ENCODE data around the gene KCNQ2.

The KCNQ2 gene

GRCh38 chr20:63466250-63466825 lies 6.1 kb downstream of the KCNQ2 start:
- H3K4me3 ChIP-seq (ENCODE audit: low read length) = no peak overlapping the region
- no peaks in the 10 kb centered on the region for H3K9me3 ChIP-seq (ENCODE audit: control insufficient read depth, low read depth, low read length)
- no peak overlapping the region for H3K9ac ChIP-seq (ENCODE audit: low read length)
- peaks cover 6% of the 10 kb centered on the region for H3K4me1 ChIP-seq (ENCODE audit: control insufficient read depth, low read depth, low read length)
- no peak overlapping the region for H3K27ac ChIP-seq (ENCODE audit: low read length)
- no peaks in the 10 kb centered on the region for H3K36me3 ChIP-seq (ENCODE audit: control insufficient read depth, low read depth, low read length)
- H3K27me3 ChIP-seq (ENCODE audit: control insufficient read depth, insufficient read depth, low read length) = no peaks in the 10 kb centered on the region

- no peak overlapping the region for H3K9ac ChIP-seq (ENCODE audit: low read length)
- no peaks in the 10 kb centered on the region for H3K9me3 ChIP-seq (ENCODE audit: control insufficient read depth, low read depth, low read length)
- H3K27ac ChIP-seq (ENCODE audit: low read length) = no peak overlapping the region
- H3K4me3 ChIP-seq (ENCODE audit: low read length) = no peak overlapping the region
- no peaks in the 10 kb centered on the region for H3K27me3 ChIP-seq (ENCODE audit: control insufficient read depth, insufficient read depth, low read length)
- no peaks in the 10 kb centered on the region for H3K36me3 ChIP-seq (ENCODE audit: control insufficient read depth, low read depth, low read length)
- peaks cover 3% of the 10 kb centered on the region for H3K4me1 ChIP-seq (ENCODE audit: control insufficient read depth, low read depth, low read length)
Observed at GRCh38 chr20:63465380-63466249, 6.8 kb downstream of the KCNQ2 start.

DNA sequence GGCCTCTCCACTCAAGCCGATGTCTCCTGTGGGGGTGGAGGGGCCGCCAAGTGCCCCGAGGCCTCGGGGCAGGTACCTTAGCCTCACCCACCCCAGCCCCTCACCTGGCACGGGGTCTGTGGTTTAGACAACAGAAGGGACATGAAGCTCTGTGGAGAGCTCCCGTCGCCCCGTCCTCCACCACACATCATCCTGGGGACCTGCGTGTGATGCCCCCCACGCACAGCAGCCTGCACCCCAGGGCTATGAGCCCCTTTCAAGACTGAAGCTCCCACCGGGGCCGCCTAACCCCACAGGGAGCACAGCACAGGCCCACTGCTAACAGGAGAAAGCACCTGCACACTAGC lies 8.2 kb downstream of the KCNQ2 start:
- Histone ChIP-seq H3K4me3 (ENCODE audit: low read length) (no peak overlapping the region), H3K27me3 (ENCODE audit: control insufficient read depth, insufficient read depth, low read length) (no peaks in the 10 kb centered on the region), H3K27ac (ENCODE audit: low read length) (no peak overlapping the region), H3K4me1 (ENCODE audit: control insufficient read depth, low read depth, low read length) (no peaks in the 10 kb centered on the region), H3K36me3 (ENCODE audit: control insufficient read depth, low read depth, low read length) (no peaks in the 10 kb centered on the region), H3K9ac (ENCODE audit: low read length) (no peak overlapping the region), H3K9me3 (ENCODE audit: control insufficient read depth, low read depth, low read length) (no peaks in the 10 kb centered on the region)

GRCh38 chr20:63463400-63464288 lies 8.8 kb downstream of the KCNQ2 start:
- no peaks in the 10 kb centered on the region for H3K36me3 ChIP-seq (ENCODE audit: control insufficient read depth, low read depth, low read length)
- no peaks in the 10 kb centered on the region for H3K27me3 ChIP-seq (ENCODE audit: control insufficient read depth, insufficient read depth, low read length)
- no peak overlapping the region for H3K4me3 ChIP-seq (ENCODE audit: low read length)
- no peaks in the 10 kb centered on the region for H3K4me1 ChIP-seq (ENCODE audit: control insufficient read depth, low read depth, low read length)
- no peak overlapping the region for H3K27ac ChIP-seq (ENCODE audit: low read length)
- no peaks in the 10 kb centered on the region for H3K9me3 ChIP-seq (ENCODE audit: control insufficient read depth, low read depth, low read length)
- H3K9ac ChIP-seq (ENCODE audit: low read length) = no peak overlapping the region

- Histone ChIP-seq H3K4me1 (ENCODE audit: control insufficient read depth, low read depth, low read length) (no peaks in the 10 kb centered on the region), H3K9me3 (ENCODE audit: control insufficient read depth, low read depth, low read length) (no peaks in the 10 kb centered on the region), H3K4me3 (ENCODE audit: low read length) (no peak overlapping the region), H3K36me3 (ENCODE audit: control insufficient read depth, low read depth, low read length) (no peaks in the 10 kb centered on the region), H3K27ac (ENCODE audit: low read length) (no peak overlapping the region), H3K9ac (ENCODE audit: low read length) (no peak overlapping the region), H3K27me3 (ENCODE audit: control insufficient read depth, insufficient read depth, low read length) (no peaks in the 10 kb centered on the region)
Observed at GRCh38 chr20:63462244-63462643, 10.2 kb downstream of the KCNQ2 start.

GRCh38 chr20:63461104-63461763 lies 11.2 kb downstream of the KCNQ2 start:
- H3K36me3 ChIP-seq (ENCODE audit: control insufficient read depth, low read depth, low read length) = no peaks in the 10 kb centered on the region
- no peaks in the 10 kb centered on the region for H3K4me1 ChIP-seq (ENCODE audit: control insufficient read depth, low read depth, low read length)
- no peaks in the 10 kb centered on the region for H3K27me3 ChIP-seq (ENCODE audit: control insufficient read depth, insufficient read depth, low read length)
- no peaks in the 10 kb centered on the region for H3K9me3 ChIP-seq (ENCODE audit: control insufficient read depth, low read depth, low read length)
- H3K4me3 ChIP-seq (ENCODE audit: low read length) = no peak overlapping the region
- H3K9ac ChIP-seq (ENCODE audit: low read length) = no peak overlapping the region
- H3K27ac ChIP-seq (ENCODE audit: low read length) = no peak overlapping the region

GRCh38 chr20:63459070-63459380 lies 13.4 kb downstream of the KCNQ2 start:
- Histone ChIP-seq H3K27ac (ENCODE audit: low read length) (no peak overlapping the region), H3K9me3 (ENCODE audit: control insufficient read depth, low read depth, low read length) (no peaks in the 10 kb centered on the region), H3K9ac (ENCODE audit: low read length) (no peak overlapping the region), H3K27me3 (ENCODE audit: control insufficient read depth, insufficient read depth, low read length) (no peaks in the 10 kb centered on the region), H3K36me3 (ENCODE audit: control insufficient read depth, low read depth, low read length) (no peaks in the 10 kb centered on the region), H3K4me1 (ENCODE audit: control insufficient read depth, low read depth, low read length) (peaks cover 12% of the 10 kb centered on the region), H3K4me3 (ENCODE audit: low read length) (no peak overlapping the region)

- H3K9ac ChIP-seq (ENCODE audit: low read length) = no peak overlapping the region
Observed at GRCh38 chr20:63458170-63459069, 14.0 kb downstream of the KCNQ2 start.

GRCh38 chr20:63457737-63458136 lies 14.7 kb downstream of the KCNQ2 start:
- H3K9me3 ChIP-seq (ENCODE audit: control insufficient read depth, low read depth, low read length) = no peaks in the 10 kb centered on the region
- H3K27me3 ChIP-seq (ENCODE audit: control insufficient read depth, insufficient read depth, low read length) = no peaks in the 10 kb centered on the region
- H3K9ac ChIP-seq (ENCODE audit: low read length) = no peak overlapping the region
- H3K27ac ChIP-seq (ENCODE audit: low read length) = no peak overlapping the region
- H3K4me3 ChIP-seq (ENCODE audit: low read length) = no peak overlapping the region
- H3K4me1 ChIP-seq (ENCODE audit: control insufficient read depth, low read depth, low read length) = peaks cover 20% of the 10 kb centered on the region
- H3K36me3 ChIP-seq (ENCODE audit: control insufficient read depth, low read depth, low read length) = no peaks in the 10 kb centered on the region

More at GRCh38 chr20:63458170-63459069, 14.0 kb downstream of the KCNQ2 start:
- no peak overlapping the region for H3K27ac ChIP-seq (ENCODE audit: low read length)
- no peak overlapping the region for H3K4me3 ChIP-seq (ENCODE audit: low read length)
- H3K36me3 ChIP-seq (ENCODE audit: control insufficient read depth, low read depth, low read length) = no peaks in the 10 kb centered on the region
- no peaks in the 10 kb centered on the region for H3K9me3 ChIP-seq (ENCODE audit: control insufficient read depth, low read depth, low read length)
- H3K4me1 ChIP-seq (ENCODE audit: control insufficient read depth, low read depth, low read length) = peaks cover 17% of the 10 kb centered on the region
- H3K27me3 ChIP-seq (ENCODE audit: control insufficient read depth, insufficient read depth, low read length) = no peaks in the 10 kb centered on the region

- no peak overlapping the region for H3K27ac ChIP-seq (ENCODE audit: low read length)
- H3K9ac ChIP-seq (ENCODE audit: low read length) = no peak overlapping the region
- H3K9me3 ChIP-seq (ENCODE audit: control insufficient read depth, low read depth, low read length) = no peaks in the 10 kb centered on the region
- H3K27me3 ChIP-seq (ENCODE audit: control insufficient read depth, insufficient read depth, low read length) = no peaks in the 10 kb centered on the region
- no peaks in the 10 kb centered on the region for H3K36me3 ChIP-seq (ENCODE audit: control insufficient read depth, low read depth, low read length)
- no peak overlapping the region for H3K4me3 ChIP-seq (ENCODE audit: low read length)
- H3K4me1 ChIP-seq (ENCODE audit: control insufficient read depth, low read depth, low read length) = peaks cover 20% of the 10 kb centered on the region
Observed at GRCh38 chr20:63456429-63457284, 15.8 kb downstream of the KCNQ2 start.

All from iPS-18a (cell line).